Measurements from ENCODE around the gene RAF1.
"Not testable (repeated sequence)": the region's sequence is repeated elsewhere in the genome, so short reads cannot be mapped to it uniquely, and the experiment has no call there.

The RAF1 gene

DNA sequence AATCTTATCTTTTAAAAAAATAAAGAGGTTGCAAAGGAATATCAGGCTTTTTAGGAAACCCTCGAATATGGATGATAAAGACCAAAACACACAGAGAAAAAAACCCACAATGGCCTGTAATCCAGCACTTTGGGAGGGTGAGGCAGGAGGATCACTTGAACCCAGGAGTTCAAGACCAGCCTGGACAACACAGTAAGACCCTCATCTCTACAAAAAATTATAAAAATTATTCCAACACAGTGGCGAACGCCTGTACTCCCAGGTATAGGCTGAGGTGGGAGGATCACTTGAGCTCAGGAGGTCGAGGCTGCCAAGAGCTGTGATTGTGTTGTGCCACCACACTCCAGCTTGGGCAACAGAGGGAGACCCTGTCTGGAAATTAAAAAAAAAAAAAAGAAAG lies 30.8 kb downstream of the RAF1 start:
- DNase-seq, result no peak

DNA sequence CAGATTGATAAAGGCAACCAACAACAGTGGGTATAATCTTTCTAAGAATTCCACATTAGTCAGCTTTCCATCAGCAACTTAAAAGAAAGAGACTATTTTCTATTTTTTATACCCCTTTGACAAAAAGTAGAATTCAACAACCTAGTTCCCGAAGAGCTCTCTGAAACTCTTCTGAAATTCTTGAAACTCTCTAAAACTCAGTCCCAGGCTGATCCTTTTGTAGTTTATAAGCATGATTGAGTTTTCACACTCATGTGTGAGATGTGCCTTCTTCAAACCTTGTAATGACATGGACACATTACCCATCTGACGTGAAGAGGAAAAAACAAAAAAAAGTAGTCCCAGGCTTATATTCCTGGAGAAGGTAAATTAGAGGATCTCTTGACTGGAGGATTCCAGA lies 31.4 kb downstream of the RAF1 start:
- no peak for DNase-seq

DNA sequence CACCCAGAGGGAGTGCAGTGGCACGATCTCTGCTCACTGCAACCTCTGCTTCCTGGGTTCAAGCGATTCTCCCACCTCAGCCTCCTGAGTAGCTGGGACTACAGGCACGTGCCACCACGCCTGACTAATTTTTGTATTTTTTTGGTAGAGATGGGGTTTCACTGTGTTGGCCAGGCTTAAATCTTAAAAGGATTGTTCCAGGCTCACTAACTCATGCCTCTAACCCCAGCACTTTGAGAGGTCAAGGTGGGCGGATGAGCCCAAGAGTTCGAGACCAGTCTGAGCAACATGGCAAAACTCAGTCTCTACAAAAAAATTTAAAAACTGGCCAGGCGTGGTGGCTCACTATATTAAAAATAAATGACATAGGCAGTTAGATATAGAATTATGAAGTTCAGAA lies 33.1 kb downstream of the RAF1 start:
- not testable (repeated sequence) for DNase-seq

DNA sequence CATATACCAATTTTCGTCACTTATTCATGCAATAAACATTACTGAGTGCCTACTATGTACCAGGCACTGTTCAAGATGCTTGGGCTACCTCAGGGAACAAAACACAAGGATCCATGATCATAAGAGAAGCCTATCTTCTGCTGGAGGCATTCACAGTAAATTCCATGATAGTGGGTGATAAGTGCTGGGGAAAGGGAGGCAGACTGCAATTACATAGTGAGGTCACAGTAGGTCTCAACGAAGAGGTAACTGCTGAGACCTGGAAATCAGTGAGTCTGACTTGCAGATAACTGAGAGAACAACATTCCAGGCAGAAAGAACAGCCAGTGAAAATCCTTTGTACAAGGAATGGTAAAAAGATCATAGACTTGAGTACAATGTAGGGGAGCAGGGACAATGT lies 33.6 kb downstream of the RAF1 start:
- DNase-seq, result no peak

DNA sequence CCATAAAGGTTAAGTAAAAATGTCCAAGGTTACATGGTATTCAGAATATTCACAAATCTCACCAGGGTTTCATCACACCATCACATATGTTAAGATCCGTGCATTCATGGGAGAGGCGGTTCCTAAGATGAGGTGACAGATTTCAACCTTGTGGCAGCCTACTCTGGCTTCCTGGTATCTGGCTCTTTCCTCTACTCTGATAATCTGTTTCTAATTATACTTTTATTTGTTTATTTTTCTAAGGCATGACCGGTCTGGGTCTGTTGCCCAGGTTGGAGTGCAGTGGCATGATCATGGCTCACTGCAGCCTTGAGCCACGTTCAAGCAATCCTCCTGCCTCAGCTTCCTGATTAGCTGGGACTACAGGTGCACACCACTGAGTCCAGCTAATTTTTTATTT lies 34.4 kb downstream of the RAF1 start:
- no peak for DNase-seq

DNA sequence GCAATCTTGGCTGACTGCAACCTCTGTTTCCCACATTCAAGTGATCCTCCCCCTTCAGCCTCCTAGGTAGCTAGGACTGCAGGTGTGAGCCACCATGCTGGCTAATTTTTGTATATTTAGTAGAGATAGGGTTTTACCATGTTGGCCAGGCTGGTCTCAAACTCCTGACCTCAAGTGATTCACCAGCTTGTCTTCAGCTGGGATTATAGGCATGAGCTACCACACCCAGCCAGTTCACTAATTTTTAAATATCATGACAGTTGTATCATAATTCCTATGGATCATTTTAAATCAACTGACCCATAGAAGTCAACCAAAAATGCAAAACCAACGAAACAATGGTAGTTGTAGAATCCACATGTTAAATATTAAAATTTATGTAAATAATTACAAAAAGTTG lies 35.1 kb downstream of the RAF1 start:
- DNase-seq, result no peak

DNA sequence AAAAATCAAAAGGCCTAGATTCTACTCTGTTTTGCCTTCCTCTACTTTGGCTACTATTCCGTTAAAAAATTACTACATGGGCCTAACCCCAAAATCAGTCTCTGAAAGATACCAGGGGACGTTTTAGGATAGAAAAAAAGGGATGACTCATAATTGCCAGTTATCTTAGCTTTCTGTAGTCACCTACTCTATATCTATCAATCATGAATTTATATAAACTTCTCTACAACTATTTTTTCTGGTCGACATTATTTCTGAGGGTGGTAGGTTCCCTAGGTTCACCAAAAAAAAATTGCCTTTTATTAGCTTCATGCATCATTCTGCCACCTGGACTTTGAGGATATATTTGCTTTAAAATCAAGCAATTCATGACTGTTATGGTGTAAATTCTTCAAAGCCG lies 36.5 kb downstream of the RAF1 start:
- DNase-seq, result no peak

DNA sequence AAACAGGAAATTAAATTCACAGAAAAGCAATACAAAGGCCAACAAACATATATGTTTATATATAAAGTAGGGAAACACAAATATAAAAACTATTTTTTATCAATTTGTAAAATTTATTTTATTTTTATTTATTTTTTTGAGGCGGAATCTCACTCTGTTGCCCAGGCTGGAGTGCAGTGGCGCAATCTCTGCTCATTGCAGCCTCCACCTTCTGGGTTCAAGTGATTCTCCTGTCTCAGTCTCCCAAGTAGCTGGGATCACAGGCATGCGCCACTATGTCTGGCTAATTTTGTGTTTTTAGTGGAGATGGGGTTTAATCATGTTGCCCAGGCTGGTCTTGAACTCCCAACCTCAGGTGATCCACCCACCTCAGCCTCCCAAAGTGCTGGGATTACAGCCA lies 39.0 kb downstream of the RAF1 start:
- DNase-seq, result not testable (repeated sequence)

DNA sequence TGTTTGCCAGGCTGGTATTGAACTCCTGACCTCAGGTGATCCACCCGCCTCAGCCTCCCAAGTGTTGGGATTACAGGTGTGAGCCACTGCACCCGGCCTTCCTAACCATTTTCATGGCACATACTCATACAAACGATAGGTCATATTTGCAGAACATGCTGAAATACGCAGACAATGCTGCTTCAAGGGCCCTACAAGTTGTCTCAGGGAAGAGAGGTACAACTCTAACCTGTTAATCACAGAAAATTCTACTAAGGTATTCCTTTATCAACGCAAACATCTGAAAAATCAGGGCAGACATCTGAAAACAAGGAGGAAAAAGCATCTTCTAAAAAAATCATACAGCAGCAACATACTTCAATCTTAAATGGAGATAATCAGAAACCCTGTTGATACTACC lies 39.9 kb downstream of the RAF1 start:
- DNase-seq, result no peak

DNA sequence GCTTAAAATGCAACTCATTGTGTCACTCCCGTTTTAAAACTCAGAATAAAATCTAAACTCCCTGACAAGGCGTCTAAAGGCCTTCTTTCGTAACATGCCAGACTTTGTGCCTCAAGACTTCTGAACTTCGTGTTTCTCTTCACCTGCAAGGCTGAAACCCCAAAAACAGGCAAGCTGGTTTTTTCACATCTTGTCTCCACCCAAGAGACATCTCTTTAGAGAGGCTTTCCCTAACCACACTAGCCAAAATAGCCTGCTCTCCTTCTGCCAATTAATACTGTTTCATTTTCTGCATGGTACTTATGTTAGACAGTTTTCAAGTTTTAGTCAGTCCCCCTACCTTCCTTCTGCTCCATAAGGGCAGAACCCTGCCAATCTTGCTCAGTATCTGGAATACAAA lies 41.6 kb downstream of the RAF1 start:
- no peak for DNase-seq

DNA sequence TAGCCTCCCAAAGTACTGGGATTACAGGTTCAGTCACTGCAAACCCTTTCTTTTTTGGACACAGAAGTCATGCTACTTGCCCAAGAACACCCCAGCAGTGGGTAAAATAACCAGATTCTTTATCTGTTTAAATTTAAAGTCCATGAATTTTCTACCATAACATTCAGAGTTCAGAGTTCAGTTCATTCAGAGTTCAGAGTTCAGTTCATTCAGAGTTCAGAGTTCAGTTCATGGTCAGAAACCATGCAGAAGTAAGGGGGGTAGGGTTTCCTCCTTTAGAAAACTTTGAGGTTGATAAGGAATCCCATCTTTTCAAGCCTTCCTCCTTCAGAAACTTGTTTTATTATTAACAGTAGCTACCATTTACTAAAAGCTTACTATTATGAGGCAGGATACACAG lies 43.2 kb downstream of the RAF1 start:
- no peak for DNase-seq

DNA sequence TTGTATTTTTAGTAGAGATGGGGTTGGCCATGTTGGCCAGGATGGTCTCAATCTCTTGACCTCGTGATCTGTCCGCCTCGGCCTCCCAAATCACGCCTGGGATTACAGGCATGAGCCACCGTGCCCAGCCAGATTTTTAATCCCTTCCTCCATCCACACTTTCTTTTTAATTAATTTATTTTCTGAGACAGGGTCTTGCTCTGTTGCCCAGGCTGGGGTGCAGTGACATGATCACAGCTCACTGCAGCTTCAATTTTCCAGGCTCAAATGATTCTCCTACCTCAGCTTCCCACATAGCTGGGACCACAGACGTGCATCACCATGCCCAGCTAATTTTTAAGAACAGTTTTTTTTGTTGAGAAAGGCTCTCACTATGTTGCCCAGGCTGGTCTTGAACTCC lies 43.6 kb downstream of the RAF1 start:
- DNase-seq, result no peak

DNA sequence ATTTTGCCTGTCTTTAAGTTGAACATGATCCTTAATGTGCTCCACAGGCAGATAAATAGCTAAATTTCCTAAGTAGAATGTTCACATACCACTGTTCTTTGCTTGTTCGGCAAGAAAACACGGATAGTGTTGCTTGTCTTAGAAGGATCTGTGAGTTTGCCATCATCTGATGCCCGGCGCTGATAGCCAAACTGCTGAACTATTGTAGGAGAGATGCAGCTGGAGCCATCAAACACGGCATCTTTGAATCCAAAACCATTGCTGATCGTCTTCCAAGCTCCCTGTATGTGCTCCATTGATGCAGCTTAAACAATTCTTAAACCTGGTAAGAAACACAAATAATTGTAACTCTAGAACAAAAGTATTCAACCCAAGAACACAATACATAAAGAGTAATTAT lies 45.5 kb downstream of the RAF1 start:
- DNase-seq, result no peak

DNA sequence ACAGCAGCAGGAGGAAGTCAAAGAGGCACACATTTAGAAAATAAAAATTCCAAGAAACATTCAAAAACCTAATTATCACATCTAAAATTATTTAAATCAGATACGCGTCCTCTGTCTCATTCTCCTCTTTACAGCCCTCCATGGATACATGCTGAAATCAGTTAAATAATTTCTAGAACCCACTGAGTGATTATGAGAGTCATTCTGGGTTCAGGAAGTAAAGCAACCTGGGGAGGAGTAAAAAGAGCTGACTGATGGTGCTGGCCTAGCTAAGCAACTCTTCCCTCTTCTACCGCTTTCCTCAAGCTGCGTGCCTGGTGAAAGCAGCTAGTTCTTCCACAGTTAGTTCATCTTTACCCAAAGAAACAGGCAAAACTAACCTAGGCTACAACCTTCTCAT lies 48.7 kb downstream of the RAF1 start:
- DNase-seq, result no peak

DNA sequence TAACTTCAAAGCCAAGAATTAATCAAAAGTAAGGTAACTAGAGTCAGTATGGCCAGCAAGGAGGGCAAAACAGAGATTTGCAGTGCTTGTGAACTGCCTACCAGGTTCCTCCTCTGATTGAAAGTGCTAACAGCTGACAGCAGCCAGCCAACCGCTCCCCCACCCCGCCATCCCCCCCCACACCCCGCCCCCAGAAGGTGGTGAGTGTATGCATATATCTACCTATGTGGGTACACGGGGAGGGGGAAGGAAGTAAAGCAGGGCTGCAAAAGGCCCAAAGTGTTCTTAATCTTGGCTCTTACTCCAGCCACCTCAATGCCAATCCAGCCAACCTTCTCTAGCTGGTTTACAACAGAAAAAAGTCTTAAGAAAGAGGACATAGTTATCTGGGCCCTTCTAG lies 50.7 kb downstream of the RAF1 start:
- no peak for DNase-seq

DNA sequence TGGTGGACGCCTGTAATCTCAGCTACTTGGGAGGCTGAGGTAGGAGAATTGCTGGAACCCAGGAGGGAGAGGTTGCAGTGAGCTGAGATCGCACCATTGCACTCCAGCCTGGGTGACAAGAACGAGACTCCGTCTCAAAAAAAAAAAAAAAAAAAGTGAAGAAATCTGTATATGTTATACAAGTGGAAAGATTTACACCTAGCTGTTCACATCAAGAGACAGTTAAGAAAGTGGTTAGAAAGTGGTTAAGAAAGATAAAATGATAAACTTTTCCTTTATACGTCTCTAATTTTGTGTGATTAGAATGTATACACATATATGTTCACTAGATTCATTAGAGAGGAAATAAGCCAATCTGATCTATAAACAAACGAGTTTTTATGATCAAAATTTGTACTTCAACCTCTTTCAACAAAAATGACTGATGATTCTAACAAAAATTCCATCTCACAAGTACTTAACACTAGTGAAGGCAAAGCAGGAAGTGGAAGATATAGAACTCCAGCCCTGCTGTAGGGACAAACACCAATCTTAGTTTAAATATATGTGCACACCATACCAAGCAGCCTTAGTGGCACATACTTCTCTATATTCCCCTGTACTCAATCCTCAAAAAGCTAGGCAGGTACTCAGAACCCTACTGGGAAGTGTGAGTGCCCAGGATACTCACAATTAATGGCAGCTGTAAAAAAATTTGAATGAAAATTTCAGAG lies 51.2 kb downstream of the RAF1 start:
- no peak for DNase-seq

DNA sequence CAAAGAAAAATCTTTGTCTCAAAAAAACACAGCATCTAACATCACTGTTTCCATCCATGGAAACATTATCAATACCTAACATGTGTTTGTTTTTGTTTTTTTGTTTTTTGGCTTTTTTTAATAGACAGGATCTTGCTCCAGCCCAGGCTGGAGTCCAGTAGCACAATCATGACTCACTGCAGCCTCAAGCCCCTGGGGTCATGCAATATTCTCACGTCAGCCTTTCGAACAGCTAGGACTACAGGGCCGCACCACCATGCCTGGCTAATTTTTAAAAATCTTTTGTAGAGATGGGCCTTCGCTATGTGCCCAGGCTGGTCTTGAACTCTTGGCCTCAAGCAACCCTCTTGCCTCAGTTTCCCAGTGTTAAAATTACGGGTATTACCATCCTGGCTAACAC lies 52.8 kb downstream of the RAF1 start:
- no peak for DNase-seq

DNA sequence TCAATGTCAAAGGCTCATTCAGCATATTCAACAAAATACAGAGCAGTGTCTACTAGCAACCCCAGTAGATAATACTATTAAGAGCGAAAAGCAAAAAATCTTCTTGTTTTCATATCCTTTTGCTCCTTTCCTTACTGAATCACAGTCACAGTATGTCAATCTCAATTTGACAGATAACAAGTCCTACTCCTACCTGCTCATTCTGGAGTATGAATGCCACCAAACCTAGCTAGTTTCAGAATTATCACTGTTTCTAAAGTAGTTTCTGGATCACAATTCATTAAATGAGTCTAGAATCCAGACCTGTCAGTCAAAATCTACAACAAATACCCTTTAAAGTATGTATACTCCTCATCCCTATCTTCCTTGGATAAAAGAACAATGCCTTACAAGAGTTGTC lies 55.5 kb downstream of the RAF1 start:
- DNase-seq, result no peak

DNA sequence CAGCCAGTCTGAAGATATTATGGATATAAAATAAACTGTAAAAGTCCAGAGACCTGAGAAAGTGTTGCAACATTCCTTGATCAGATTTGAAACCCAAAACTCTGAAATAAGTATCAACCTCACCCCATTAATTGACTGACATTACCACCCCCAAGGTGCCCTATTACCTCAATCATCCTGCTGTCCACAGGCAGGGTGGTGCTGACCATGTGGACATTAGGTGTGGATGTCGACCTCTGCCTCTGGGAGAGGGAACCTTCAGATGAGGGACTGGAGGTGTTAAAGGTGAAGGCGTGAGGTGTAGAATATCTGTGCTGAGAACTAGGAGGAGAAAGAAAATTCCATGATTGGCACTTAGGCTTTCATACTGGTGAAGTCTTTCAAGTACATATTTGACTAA lies 59.9 kb downstream of the RAF1 start:
- DNase-seq, result no peak

DNA sequence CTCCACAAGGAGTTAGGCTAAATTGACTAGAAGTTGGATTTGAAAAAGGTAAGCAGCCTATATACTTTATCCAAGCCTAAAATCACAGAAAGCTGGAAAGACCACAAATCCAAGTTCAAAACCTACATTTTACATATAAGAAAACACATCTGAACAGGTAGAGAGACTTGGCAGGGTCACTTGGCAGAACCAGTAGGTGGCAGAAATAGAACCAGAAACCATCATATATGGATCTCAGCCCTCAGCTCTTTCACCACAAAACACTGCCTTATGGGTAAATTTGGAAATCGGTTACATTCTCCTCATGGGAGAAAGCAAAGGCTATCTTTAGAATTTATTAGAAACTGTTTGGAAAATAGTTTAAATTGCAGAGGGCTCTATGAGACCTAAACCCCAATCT lies 62.8 kb downstream of the RAF1 start:
- no peak for DNase-seq

DNA sequence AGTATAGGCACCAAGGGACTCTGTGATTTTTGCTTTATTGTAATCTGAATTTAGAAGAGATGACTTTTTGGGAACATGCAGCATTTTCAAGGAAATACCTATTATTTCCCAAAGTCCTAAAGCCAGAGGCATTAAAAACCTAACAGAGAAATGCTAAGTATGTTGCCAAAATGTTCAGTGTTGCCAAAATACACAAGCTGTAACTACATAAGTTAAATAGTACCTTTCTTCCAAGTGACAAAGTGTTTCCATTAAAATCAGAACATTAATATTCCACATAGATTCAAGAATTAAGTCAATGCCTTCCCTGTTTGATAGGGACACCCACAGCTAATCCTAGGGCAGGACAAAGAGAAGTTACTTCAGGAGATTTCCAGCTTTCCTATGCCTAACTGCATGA lies 65.0 kb downstream of the RAF1 start:
- no peak for DNase-seq

DNA sequence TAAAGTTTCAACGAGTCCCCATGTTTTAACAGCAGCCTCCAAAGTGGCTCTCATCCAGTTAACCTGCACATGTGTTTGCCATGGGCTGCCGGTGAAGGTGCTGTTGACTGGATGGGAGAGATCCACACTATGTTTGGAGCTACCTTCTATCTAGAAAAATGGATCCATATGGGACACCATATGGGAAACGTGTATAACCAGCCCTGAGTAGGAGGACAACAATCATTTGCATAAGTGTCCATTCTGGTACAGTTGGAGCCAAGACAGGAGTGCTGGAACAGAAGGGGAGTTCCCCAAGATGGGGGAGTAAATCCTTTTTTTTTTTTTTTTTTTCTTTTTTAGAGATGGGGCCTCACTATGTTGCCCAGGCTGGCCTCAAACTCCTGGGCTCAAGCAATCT lies 70.4 kb downstream of the RAF1 start:
- no peak for DNase-seq

DNA sequence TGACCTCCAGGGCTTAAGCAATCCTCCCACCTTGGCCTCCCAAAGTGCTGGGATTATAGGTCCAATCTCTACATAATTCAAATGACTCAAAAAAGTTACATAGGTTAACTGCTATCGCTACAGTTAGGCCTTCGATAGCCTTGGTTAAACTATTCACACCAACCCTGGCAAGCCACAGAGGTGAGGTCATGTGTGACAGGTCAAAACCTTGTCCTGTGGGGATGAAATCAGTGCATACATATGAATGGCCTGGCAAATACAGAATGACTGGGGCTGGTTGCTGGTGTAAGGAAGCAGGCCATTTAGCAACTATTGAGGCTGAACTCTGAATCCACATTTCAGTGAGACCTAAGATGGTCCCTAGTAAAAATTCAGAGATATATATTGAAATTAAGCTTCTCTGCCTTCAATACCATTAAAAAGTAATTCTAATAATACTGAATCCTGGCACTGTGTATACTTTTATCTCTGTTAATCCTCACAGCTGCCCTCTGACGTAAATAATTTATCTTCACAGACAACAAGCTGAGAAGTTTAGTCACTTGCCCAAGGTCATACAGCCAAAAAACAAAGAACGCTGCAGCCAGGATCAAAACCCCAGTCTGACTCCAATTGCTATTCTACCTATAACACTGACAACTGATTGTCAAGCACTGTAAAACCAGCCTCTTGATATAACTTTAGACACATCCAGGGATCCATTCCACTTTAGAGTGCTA lies 71.8 kb downstream of the RAF1 start:
- no peak for DNase-seq

DNA sequence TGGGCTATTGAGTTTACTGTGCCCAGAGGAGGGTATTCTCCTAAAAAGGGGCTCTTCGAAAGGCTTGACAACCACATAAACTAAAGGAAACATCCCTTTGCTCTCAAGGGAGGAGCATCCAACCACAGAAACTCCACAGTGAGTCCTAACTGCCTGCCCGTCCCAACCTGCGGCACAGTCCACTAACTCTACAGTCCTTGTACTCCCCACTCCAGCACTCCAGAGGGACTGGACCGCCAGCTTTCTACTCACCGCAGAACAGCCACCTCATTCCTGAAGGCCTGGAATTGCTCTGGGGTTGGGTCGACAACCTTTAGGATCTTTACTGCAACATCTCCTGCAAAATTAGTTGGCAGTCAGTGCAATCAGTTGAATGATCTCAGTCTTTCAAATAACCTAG lies 72.5 kb downstream of the RAF1 start:
- no peak for DNase-seq

DNA sequence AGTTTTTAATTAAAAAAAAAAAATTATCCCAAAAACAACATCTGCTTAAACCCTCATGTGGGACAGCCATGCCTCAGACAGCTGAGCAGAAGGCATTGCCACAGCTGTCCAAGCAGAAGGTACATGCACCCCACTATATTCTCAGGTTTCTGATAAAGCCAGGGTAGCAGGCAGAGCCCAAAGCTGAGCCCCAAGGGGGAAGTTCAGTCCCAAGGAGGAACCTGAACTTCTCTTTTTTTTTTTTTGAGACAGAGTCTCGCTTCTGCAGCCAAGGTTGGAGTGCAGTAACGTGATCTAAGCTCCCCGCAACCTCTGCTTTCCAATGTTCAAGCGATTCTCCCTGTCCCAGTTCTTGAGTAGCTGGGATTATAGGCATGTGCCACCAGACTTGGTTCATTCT lies 73.8 kb downstream of the RAF1 start:
- DNase-seq, result no peak
